Panc1 (cell line): ENCODE measurements around the gene SMIM21.

Experiments
- CTCF ChIP-seq: fragments of 450-650 bp; IDR thresholded peaks from 2 replicates; pipeline ENCODE4 v1.5.1; 2017; ENCODE audit warnings: mild to moderate bottlenecking
- POLR2AphosphoS5 ChIP-seq: IDR thresholded peaks from 2 replicates; pipeline ENCODE4 v1.6.1; 2012; ENCODE audit warnings: mild to moderate bottlenecking, low read depth, low read length, moderate library complexity
- REST ChIP-seq, 2 experiments: IDR thresholded peaks; 2 replicates each; pipeline ENCODE4 v1.6.1; 2011 to 2012; ENCODE audit warnings: low read depth in 2 of 2, control low read depth in 1 of 2, low read length in 1 of 2, mild to moderate bottlenecking in 1 of 2, moderate library complexity in 1 of 2; ENCODE audit not compliant: insufficient read depth in 1 of 2
- SIN3A ChIP-seq: IDR thresholded peaks from 2 replicates; pipeline ENCODE4 v1.6.1; 2012; ENCODE audit warnings: low read depth, mild to moderate bottlenecking, low read length, moderate library complexity, borderline replicate concordance; ENCODE audit not compliant: insufficient read depth
- TCF7L2 ChIP-seq: IDR thresholded peaks from 2 replicates; pipeline ENCODE4 v1.6.1; 2011; ENCODE audit warnings: mild to moderate bottlenecking, low read depth, low read length, inconsistent platforms

GRCh38 chr18:75427603-75428002 lies at the start of gene SMIM21:
- TF ChIP-seq POLR2AphosphoS5 = no peak
- no peak for TF ChIP-seq CTCF
- no peak for TF ChIP-seq SIN3A
- no peak for TF ChIP-seq REST (IDR thresholded peaks at IDR 0.05; ENCODE audit: insufficient read depth in 1 of 2, low read depth in 2 of 2, low read length in 1 of 2)
- no peak for TF ChIP-seq TCF7L2
